Measurements from ENCODE around the gene PHLDA3.

PHLDA3 gene

DNA sequence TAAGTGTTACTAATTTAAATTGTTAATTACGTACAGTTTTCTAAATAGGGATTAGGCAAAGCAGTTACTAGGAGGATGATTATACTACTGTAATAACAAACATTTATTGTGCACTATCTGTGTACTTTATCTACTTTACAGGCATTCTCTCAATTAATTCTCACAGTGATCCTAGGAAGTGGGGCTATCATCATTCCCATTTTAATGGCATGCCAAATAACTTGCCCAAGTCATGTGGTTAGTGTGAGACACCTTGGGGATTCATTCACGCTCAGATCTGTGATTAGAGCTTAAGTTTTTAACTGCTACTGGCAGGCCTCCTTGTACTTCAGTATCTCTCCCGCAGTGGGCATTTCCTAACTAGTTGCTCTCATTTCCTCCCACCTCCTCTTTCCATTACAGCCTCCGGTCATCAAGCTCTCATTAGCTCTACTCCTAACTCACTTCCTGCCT lies 11.5 kb downstream of the PHLDA3 start:
- TF ChIP-seq, protein P1, sequence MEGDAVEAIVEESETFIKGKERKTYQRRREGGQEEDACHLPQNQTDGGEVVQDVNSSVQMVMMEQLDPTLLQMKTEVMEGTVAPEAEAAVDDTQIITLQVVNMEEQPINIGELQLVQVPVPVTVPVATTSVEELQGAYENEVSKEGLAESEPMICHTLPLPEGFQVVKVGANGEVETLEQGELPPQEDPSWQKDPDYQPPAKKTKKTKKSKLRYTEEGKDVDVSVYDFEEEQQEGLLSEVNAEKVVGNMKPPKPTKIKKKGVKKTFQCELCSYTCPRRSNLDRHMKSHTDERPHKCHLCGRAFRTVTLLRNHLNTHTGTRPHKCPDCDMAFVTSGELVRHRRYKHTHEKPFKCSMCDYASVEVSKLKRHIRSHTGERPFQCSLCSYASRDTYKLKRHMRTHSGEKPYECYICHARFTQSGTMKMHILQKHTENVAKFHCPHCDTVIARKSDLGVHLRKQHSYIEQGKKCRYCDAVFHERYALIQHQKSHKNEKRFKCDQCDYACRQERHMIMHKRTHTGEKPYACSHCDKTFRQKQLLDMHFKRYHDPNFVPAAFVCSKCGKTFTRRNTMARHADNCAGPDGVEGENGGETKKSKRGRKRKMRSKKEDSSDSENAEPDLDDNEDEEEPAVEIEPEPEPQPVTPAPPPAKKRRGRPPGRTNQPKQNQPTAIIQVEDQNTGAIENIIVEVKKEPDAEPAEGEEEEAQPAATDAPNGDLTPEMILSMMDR (IDR thresholded peaks at IDR 0.05; ENCODE audit: extremely low read depth, missing control alignments), result no peak
- no peak for DNase-seq (ENCODE audit: low spot score)

DNA sequence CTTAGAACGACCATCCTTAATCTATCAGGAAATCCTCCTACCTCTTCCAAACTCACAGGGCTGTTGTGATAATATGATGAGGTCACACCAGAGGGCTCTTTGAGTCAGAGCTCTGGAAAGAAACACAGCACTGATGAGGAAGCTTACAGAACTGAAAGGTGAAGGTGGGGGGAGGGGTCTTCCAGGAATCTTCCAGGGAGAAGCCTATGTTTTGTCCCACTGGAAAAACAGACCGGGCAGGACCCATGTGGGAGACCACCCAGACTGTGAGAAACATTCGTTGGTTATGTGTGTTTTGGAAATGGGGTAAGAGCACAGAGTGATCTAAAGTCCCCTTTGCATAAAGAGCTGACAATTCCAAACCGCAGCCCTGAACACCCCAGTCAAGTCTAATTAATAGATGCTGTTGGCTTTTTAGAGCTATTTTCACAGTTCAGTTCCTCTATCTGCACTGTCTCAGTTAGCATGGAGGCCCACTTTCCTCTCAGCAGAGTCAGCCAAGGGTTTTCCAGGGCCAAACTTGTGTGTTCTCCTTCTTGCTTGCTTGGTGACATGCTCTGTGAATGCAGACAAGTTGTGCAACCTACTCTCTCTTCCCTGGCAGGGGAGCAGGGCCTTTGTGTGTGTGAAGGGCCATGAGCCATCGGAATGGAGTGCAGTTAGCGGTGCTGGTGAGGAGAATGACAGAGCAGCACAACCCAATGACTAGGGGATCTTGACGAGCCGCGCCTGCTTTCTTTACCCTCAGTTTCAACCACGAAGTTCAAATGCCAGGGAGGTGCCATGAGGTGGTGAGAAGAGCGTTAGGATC lies 12.3 kb downstream of the PHLDA3 start:
- DNase-seq (ENCODE audit: low spot score), result no peak
- TF ChIP-seq, protein P1 (IDR thresholded peaks at IDR 0.05; ENCODE audit: extremely low read depth, missing control alignments), result no peak

DNA sequence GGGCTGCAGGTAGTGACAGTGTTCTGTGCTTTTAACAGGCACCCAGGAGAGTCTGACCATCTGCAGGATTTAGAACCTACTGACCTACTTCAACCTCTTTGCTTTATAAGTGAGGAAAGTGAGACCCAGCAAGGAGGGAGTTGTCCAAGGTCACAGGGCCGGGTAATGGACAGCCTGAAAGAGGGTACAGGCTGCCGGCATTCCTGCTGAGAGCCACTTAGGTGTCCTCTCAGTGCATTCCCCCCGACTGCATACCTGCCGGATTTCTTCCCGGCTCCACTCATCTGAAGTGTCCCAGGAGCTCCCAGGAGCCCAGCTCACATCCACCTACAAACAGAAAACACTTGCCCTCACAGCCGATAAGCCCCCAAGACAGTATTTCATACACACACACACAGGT lies 13.9 kb downstream of the PHLDA3 start:
- no peak for DNase-seq (ENCODE audit: low spot score)

DNA sequence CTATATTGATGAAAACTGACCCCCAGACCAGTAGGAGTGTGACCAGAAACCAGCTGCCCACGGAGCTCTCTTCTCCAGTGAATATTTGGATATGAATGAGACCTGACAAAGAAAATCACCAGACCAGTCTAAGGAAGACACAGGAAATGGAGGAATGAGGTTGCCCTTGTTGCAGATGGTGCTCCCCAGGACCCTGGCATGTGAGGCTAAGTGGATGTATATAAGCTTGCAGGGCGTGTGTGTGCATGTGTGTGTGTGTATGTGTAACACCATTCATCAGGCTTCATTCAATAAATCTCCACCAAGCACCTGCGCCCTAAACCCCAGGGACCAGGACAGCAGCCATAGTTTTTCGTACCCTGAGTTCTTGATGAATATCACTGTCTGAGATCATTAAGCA lies 14.4 kb downstream of the PHLDA3 start:
- no peak for DNase-seq (ENCODE audit: low spot score)

More for the DNA sequence above, 13.9 kb downstream of the PHLDA3 start:
- TF ChIP-seq, protein P1 (IDR thresholded peaks at IDR 0.05; ENCODE audit: extremely low read depth, missing control alignments), result no peak

DNA sequence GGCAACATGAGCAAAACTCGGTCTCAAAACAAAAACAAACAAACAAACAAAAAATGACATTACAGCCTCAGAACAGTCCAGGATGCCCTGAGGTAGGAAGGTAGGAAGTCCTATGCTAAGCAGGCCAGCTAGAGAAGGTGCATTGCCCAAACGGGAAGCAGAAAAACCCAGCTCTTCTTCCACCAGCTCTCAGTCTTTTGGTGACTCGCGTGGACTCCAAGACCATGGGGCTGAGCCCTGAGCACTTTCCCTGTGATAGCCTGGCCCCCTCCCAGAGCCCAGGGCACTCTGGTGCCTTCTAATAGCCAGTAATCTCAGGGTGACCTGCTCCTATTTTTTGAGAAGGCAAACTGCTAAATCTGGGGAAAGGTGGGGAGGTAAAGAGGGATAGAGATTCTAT lies 16.1 kb downstream of the PHLDA3 start:
- no peak for DNase-seq (ENCODE audit: low spot score)

More for the DNA sequence above, 14.4 kb downstream of the PHLDA3 start:
- TF ChIP-seq, protein P1 (IDR thresholded peaks at IDR 0.05; ENCODE audit: extremely low read depth, missing control alignments), result no peak

DNA sequence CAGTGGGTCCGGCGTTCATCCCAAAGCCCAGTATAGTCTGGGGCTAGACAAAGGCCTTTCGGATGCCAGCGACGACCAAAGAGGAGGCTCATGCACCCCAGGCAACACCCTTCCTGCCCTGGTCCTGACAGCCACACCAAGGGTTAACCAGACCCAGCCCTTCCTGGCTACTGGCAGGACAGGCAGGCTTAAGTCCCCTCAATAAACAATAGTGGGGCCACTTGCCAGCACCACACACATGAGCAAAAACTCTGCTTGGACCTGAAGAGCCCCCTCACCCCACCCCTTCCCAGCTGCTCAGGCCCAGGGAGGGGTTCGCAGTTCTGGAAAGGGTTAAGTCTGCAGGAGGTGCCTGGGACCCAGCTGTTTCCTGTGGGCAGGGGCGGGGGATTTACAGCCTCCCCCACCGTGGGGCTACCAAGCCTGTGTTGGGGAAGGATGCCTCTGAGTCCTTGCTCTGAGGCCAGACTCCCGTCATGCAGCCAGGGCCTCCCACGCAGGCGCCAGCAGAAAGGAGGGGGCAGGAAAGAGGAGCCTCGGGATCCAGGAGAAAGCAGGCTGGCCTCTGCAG lies 18.2 kb downstream of the PHLDA3 start:
- TF ChIP-seq, protein P1 (IDR thresholded peaks at IDR 0.05; ENCODE audit: extremely low read depth, missing control alignments), result no peak
- no peak for DNase-seq (ENCODE audit: low spot score)

More for the DNA sequence above, 16.1 kb downstream of the PHLDA3 start:
- TF ChIP-seq, protein P1 (IDR thresholded peaks at IDR 0.05; ENCODE audit: extremely low read depth, missing control alignments), result no peak

DNA sequence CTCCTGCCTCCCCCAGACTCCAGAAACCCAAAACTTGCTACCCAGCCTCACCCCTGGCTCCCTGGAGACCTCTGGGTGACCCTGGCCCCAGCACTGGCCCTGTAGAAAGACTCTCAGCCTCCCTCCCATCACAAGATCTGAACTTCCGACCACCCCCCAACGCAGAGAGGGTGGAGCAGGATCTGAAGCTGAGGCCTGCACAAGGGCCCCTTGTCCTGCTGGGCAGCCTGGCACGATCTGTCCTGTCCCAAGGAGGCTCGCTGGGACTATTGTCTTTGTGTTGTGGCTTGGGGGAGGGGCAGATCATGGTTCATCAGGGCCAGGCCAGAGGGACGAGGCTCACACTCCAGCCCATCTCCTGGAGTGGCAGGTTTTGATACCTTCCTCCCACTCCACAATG lies 20.0 kb downstream of the PHLDA3 start:
- TF ChIP-seq, protein P1 (IDR thresholded peaks at IDR 0.05; ENCODE audit: extremely low read depth, missing control alignments), result no peak
- DNase-seq (ENCODE audit: low spot score), result no peak
